ENCODE results near the gene TPM2. TPM values are rescaled to one million over a fixed set of nuclear protein-coding genes. Genes with fewer than 3 reads are reported as not detected.

The TPM2 gene
- total and polyA plus RNA-seq, 9 of the 15 experiments (the other 6 are each of a cell fraction or from before 2014, with no cell fraction given), result 0.28 to 16.1 (median 4.5) TPM

GRCh38 chr9:35684921-35685320 is 4.8 kb downstream of the TPM2 start:
- Histone ChIP-seq H3K36me3 (ENCODE audit: control insufficient read depth, insufficient read depth, low read length) (peaks cover 7% of the 10 kb centered on the region; the same call in 2 of the 3 replicates), H3K79me2 (ENCODE audit: control insufficient read depth, insufficient read depth, low read length) (no peaks in the 10 kb centered on the region), H2AFZ (ENCODE audit: low read depth, low read length) (no peak overlapping the region), H4K20me1 (replicated peaks; ENCODE audit: control insufficient read depth, insufficient read depth, low read length) (no peaks in the 10 kb centered on the region), H3K27me3 (ENCODE audit: control insufficient read depth in 2 of 2, insufficient read depth in 2 of 2, low read length in 2 of 2) (no peaks in the 10 kb centered on the region), H3K9ac (ENCODE audit: insufficient read depth in 1 of 2, low read depth in 2 of 2, low read length in 2 of 2) (peak overlapping the region in 1 of 2 experiments; percentile 26; a peak in 1 of 4 replicates), H3K4me1 (replicated peaks in 1 of 2; ENCODE audit: control insufficient read depth in 2 of 2, insufficient read depth in 2 of 2, low read length in 2 of 2) (peaks cover 10 to 13% of the 10 kb centered on the region in 2 experiments; a peak in 4 of 5 replicates), H3K9me3 (replicated peaks; ENCODE audit: control insufficient read depth, insufficient read depth, low read depth, low read length) (no peaks in the 10 kb centered on the region), H3K4me2 (ENCODE audit: insufficient read depth, low read length) (no peak overlapping the region), H3K9me1 (ENCODE audit: control insufficient read depth, insufficient read depth, low read length) (no peaks in the 10 kb centered on the region), H3K4me3 (no peak overlapping the region), H3K27ac (ENCODE audit: extremely low read depth, low read depth, low read length) (no peak overlapping the region)
- no peak for ATAC-seq
- FAIRE-seq, result no peak
- DNase-seq (ENCODE audit: extremely low read depth in 1 of 4, low spot score in 3 of 4), result no peak
- TF ChIP-seq ZNF436 (CRISPR knock-in tag; IDR thresholded peaks at IDR 0.05) (no peak), THRB (CRISPR knock-in tag; conservative IDR thresholded peaks at IDR 0.05) (no peak), MXD1 (CRISPR knock-in tag; IDR thresholded peaks at IDR 0.05; ENCODE audit: borderline replicate concordance, poor library complexity, severe bottlenecking) (no peak), ZNF79 (CRISPR knock-in tag; IDR thresholded peaks at IDR 0.05; ENCODE audit: low read depth) (no peak), NFIX (CRISPR knock-in tag; IDR thresholded peaks at IDR 0.05; ENCODE audit: low read depth) (no peak), PURB (CRISPR knock-in tag; IDR thresholded peaks at IDR 0.05; ENCODE audit: low read depth) (no peak), ZNF124 (CRISPR knock-in tag; IDR thresholded peaks at IDR 0.05) (no peak), ZNF408 (CRISPR knock-in tag; IDR thresholded peaks at IDR 0.05; ENCODE audit: low read depth) (no peak), ETV5 (CRISPR knock-in tag; IDR thresholded peaks at IDR 0.05; ENCODE audit: low read depth) (no peak), PATZ1 (CRISPR knock-in tag; IDR thresholded peaks at IDR 0.05; ENCODE audit: borderline replicate concordance) (no peak), ZBTB7A (IDR thresholded peaks at IDR 0.05; ENCODE audit: borderline replicate concordance, control insufficient read depth, low read depth, low read length) (no peak)
- in situ Hi-C loops (cut with MboI) (no loop called here), intact Hi-C loops (cut with micrococcal nuclease) (no loop called here)
- ChIA-PET CTCF (ENCODE audit: low intra/inter-chr PET ratio) (no interaction called here), POLR2A (interaction anchor here (1.3 kb wide), 1 partner anchor 10 kb away, joined by 5 read pairs; no protein-coding TSS in a partner anchor)
- BruUV-seq (replicated peaks), result no TSS peak
- 89% methylated on average over 6 of the region's 10 CpGs for WGBS (ENCODE audit: insufficient coverage, low coverage, missing lambda C conversion rate)
